Astrocyte of the spinal cord (primary cell): ENCODE measurements around the gene PATZ1.
A peak's percentile ranks its signal among the peaks of the same experiment; 100 is the strongest.
"Not testable (repeated sequence)": the region's sequence is repeated elsewhere in the genome, so short reads cannot be mapped to it uniquely, and the experiment has no call there.

ENCODE experiments used
- DNase-seq: peaks from one replicate; pipeline ENCODE4 v3.0.0; 2011; ENCODE audit warnings: low read depth, low spot score
- H3K4me3 ChIP-seq: 2 replicates; pipeline ENCODE4 v1.5.1; 2011; ENCODE audit warnings: low read depth, mild to moderate bottlenecking, low read length, moderate library complexity
- in situ Hi-C: cut with HindIII; loops from 2 replicates; pipeline ENCODE4 v1.10.0; 2017; ENCODE audit warnings: low sequenced_read_pairs
- TF ChIP-seq, protein P1 (sequence below): IDR thresholded peaks from 2 replicates; pipeline ENCODE4 v1.5.1; 2012; ENCODE audit warnings: low read depth, mild to moderate bottlenecking, low read length, inconsistent platforms

Gene PATZ1, protein sequence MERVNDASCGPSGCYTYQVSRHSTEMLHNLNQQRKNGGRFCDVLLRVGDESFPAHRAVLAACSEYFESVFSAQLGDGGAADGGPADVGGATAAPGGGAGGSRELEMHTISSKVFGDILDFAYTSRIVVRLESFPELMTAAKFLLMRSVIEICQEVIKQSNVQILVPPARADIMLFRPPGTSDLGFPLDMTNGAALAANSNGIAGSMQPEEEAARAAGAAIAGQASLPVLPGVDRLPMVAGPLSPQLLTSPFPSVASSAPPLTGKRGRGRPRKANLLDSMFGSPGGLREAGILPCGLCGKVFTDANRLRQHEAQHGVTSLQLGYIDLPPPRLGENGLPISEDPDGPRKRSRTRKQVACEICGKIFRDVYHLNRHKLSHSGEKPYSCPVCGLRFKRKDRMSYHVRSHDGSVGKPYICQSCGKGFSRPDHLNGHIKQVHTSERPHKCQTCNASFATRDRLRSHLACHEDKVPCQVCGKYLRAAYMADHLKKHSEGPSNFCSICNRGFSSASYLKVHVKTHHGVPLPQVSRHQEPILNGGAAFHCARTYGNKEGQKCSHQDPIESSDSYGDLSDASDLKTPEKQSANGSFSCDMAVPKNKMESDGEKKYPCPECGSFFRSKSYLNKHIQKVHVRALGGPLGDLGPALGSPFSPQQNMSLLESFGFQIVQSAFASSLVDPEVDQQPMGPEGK

DNA sequence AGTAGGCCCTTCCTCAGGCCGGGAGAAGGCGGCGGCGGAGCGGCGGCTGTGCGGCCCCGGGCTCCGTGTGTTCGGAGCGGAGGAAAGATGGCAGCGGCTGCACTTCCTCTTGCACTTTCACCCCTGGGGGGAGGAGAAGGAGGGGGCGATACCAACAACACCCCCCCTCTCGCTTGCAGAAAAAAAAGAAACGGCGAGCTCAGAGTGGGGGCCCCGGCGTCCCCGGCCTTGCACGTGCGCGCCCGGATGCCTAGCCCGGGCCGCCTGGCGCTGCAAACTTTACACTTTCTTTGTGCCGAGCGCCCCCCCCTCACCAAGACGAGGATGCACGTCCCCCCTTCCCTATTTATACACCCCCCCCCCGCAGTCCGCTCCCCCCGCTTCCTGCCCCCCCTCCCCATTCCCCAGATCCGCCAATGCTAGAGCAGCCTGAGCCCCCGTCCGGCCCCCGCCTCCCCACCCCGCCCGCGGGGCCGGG, at the start of gene PATZ1:
Gene PATZ1, minus strand, starts transcription at position 92 of the 478 bp plus-strand sequence. CDS start 744 bp downstream, outside the sequence.
- in situ Hi-C loops: no loop called here
- peak within 1 kb of the TSS; percentile 59 for H3K4me3 ChIP-seq
- TF ChIP-seq, protein P1, sequence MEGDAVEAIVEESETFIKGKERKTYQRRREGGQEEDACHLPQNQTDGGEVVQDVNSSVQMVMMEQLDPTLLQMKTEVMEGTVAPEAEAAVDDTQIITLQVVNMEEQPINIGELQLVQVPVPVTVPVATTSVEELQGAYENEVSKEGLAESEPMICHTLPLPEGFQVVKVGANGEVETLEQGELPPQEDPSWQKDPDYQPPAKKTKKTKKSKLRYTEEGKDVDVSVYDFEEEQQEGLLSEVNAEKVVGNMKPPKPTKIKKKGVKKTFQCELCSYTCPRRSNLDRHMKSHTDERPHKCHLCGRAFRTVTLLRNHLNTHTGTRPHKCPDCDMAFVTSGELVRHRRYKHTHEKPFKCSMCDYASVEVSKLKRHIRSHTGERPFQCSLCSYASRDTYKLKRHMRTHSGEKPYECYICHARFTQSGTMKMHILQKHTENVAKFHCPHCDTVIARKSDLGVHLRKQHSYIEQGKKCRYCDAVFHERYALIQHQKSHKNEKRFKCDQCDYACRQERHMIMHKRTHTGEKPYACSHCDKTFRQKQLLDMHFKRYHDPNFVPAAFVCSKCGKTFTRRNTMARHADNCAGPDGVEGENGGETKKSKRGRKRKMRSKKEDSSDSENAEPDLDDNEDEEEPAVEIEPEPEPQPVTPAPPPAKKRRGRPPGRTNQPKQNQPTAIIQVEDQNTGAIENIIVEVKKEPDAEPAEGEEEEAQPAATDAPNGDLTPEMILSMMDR: no peak
- DNase-seq: peak; percentile 80

DNA sequence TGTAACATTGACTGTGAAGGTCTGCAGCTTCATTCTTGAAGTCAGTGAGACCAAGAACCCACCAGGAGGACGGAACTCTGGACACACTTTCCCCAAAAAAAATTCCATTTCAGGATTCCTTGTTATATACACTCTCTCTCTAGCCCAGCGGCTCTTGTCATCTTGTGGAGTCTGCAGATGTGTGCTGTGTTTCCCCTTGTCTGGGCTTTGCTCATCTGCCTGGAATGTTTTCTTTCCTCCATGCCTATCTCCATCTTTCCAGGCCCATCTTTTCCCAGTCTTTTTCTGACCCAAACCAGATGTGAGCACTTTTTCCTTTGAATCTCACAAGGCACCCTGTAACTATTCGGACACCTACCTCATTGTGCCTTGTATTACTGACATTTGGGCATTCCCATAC, 48.2 kb upstream of the PATZ1 start:
- TF ChIP-seq, protein P1: no peak
- H3K4me3 ChIP-seq: no peak overlapping the region
- DNase-seq: no peak
- in situ Hi-C loops: no loop called here

DNA sequence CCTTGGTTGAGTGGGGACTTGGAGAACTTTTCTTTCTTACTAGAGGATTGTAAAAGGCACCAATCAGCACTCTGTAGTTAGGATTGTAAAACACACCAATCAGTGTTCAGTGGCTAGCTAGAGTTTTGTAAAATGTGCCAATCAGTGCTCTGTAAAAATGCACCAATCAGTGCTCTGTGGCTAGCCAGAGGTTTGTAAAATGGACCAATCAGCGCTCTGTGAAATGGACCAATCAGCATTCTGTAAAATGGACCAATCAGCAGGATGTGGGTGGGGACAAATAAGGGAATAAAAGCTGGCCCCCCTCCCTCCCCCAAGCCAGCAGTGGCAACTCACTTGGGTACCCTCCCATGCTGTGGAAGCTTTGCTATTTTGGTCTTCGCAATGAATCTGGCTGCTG, 47.7 kb upstream of the PATZ1 start:
- TF ChIP-seq, protein P1: no peak
- in situ Hi-C loops: no loop called here
- no peak overlapping the region for H3K4me3 ChIP-seq
- no peak for DNase-seq

DNA sequence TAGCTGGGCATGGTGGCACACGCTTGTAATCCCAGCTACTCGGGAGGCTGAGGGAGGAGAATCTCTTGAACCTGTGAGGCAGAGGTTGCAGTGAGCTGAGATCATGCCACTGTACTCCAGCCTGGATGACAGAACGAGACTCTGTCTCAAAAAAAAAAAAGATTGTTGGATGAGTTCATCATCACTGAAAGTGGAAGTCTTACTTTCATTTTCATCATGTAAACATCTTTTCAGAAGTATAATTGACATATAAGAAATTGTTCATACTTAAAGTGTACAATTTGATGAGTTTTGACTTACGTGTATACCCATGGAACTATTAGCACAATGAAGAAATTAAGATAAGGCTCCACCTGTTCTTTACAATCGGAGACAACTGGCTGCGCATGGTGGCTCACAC, 32.5 kb upstream of the PATZ1 start:
- in situ Hi-C loops, H3K4me3 ChIP-seq, DNase-seq: not testable (repeated sequence)

DNA sequence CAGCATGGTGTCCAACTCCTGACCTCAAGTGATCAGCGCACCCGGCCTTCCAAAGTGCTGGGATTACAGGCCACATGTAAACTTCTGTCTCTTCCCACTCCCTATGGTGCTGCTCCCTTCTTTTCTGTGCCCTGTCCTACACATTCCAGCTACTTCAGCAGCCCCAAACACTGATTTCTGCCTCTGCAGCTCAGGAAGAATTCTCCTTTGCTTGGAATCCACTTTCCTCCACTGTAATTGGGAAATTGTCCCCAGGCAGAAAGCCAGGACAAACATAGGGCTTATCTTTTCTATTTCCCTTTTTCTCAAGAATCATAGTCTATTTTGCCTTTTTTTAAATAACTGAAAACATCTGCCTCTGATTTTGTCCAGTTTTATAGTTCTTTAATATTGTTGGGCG, 32.0 kb upstream of the PATZ1 start:
- in situ Hi-C loops: no loop called here
- DNase-seq: no peak
- H3K4me3 ChIP-seq: no peak overlapping the region
- TF ChIP-seq, protein P1: no peak

DNA sequence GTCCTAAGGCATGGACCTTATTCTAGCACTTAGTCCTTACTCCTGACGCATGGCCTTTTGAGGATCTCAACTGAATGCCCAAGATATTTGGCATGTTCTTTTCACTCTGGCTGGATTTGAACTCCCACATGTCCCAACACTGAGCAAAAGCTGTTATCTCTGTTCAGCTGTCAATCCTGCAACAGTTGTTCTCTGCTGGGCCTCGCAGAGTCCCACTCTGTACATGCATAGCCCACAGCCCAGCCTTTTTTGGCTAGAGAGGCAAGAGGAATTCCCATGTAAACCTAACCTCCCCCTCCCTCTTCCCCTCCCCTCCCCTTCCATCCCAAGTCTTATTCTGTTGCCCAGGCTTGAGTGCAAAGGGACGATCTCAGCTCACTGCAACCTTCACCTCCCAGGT, 31.5 kb upstream of the PATZ1 start:
- no peak overlapping the region for H3K4me3 ChIP-seq
- in situ Hi-C loops: no loop called here
- TF ChIP-seq, protein P1: no peak
- DNase-seq: no peak

DNA sequence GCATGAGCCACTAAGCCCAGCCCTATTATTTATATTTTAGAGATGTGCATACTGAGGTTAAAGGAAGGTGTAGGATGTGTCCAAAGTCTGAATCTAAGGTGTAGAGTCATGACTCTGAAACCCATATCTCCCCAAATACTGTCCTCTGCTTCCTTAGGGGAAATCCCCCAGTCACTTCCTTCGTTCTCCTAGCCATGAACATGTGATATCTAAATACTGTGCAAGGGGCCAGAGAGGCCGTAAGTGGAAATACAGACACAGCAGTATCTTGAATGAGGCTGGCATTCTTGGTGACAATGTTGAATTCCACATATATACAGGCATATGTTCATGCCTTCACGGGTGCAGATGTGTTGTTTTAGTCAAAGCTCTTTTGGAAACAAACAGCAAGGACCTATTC, 21.3 kb upstream of the PATZ1 start:
- TF ChIP-seq, protein P1: no peak
- in situ Hi-C loops: no loop called here
- H3K4me3 ChIP-seq: no peak overlapping the region
- no peak for DNase-seq
